Kidney (tissue), 14 donors: Measurements from ENCODE around the gene SMCO4. TPM values are rescaled to one million over a fixed set of nuclear protein-coding genes. Genes with fewer than 3 reads are reported as not detected.

Experiments used
- DNase-seq, 5 donors: peaks; one replicate each; pipeline ENCODE4 v3.0.0-alpha.2; 2013 to 2020
- FAIRE-seq: peaks from 2 replicates; lab custom pipeline; 2012; peaks lifted over from hg19 to GRCh38; lab: Jason Lieb, UNC
- H3K27ac ChIP-seq, 2 donors: one replicate each; pipeline ENCODE4 v1.7.0; 2013; ENCODE audit warnings: low read depth in 2 of 2, low read length in 2 of 2, inconsistent platforms in 1 of 2
- H3K27me3 ChIP-seq: one replicate; pipeline ENCODE4 v1.7.1; 2013; ENCODE audit warnings: low read length, inconsistent platforms; ENCODE audit not compliant: control insufficient read depth, insufficient read depth
- H3K36me3 ChIP-seq, 3 donors: one replicate each; pipeline versions ENCODE4 v1.7.0 to v1.7.1; 2013; ENCODE audit warnings: low read length in 3 of 3, control low read depth in 1 of 3, inconsistent platforms in 1 of 3; ENCODE audit not compliant: insufficient read depth in 3 of 3, control insufficient read depth in 2 of 3
- H3K4me1 ChIP-seq, 3 donors: one replicate each; pipeline versions ENCODE4 v1.7.0 to v1.7.1; 2013; ENCODE audit warnings: low read length in 3 of 3, inconsistent platforms in 1 of 3, low read depth in 1 of 3; ENCODE audit not compliant: control insufficient read depth in 2 of 3, insufficient read depth in 2 of 3
- H3K4me3 ChIP-seq, 3 donors: one replicate each; pipeline versions ENCODE4 v1.7.0 to v1.8.1; 2013; ENCODE audit warnings: low read length in 3 of 3, control low read depth in 1 of 3, inconsistent platforms in 1 of 3
- H3K9ac ChIP-seq, 3 donors: one replicate each; pipeline versions ENCODE4 v1.7.0 to v1.7.1; 2013; ENCODE audit warnings: low read length in 3 of 3, control low read depth in 1 of 3, inconsistent platforms in 1 of 3
- H3K9me3 ChIP-seq, 3 donors: one replicate each; pipeline versions ENCODE4 v1.7.0 to v1.7.1; 2013; ENCODE audit warnings: low read length in 3 of 3, control low read depth in 1 of 3, inconsistent platforms in 1 of 3; ENCODE audit not compliant: control insufficient read depth in 2 of 3, insufficient read depth in 1 of 3
- intact Hi-C: fragments of 100-400 bp; cut with DNase I; formaldehyde crosslinking; loops from one replicate; pipeline ENCODE4 v1.11.1; 2022
- polyA plus RNA-seq: library from polyadenylated mRNA; stranded (reverse); fragments of 350-450 nt; fragmentation: Illumina TruSeq; extraction: RNeasy Lipid Tissue Mini Kit (QIAGEN cat#74804); gene quantifications from one replicate; pipeline ENCODE4 v1.2.3, GENCODE V29; 2014; ENCODE audit warnings: low read depth, low replicate concordance; ENCODE audit not compliant: insufficient read depth
- total RNA-seq: library from RNA; stranded (reverse); fragmentation: NEBNext Ultra II Directional; extraction: Animal tissue kit (Norgen Biotek cat#: 25700); gene quantifications from one replicate; pipeline ENCODE4 v1.2.1, GENCODE V29; 2021
- TF ChIP-seq, protein P1 (sequence below): IDR thresholded peaks from 3 replicates; pipeline ENCODE4 v1.5.1; 2012; ENCODE audit warnings: mild to moderate bottlenecking, moderate library complexity, borderline replicate concordance; ENCODE audit not compliant: insufficient read depth; ENCODE audit errors: extremely low read depth
- donor health status: control.
- donor health status: control.
- donor health status: control.
- donor health status: control.
- donor health status: control.
- donor health status: DM: yes; HTN: yes; CAD: no.
- donor health status: Normal renal cell carcinoma (clear cell type).

Gene SMCO4
- total and polyA plus RNA-seq, 2 donors from 2014 or later = 33.0 to 102 TPM

DNA sequence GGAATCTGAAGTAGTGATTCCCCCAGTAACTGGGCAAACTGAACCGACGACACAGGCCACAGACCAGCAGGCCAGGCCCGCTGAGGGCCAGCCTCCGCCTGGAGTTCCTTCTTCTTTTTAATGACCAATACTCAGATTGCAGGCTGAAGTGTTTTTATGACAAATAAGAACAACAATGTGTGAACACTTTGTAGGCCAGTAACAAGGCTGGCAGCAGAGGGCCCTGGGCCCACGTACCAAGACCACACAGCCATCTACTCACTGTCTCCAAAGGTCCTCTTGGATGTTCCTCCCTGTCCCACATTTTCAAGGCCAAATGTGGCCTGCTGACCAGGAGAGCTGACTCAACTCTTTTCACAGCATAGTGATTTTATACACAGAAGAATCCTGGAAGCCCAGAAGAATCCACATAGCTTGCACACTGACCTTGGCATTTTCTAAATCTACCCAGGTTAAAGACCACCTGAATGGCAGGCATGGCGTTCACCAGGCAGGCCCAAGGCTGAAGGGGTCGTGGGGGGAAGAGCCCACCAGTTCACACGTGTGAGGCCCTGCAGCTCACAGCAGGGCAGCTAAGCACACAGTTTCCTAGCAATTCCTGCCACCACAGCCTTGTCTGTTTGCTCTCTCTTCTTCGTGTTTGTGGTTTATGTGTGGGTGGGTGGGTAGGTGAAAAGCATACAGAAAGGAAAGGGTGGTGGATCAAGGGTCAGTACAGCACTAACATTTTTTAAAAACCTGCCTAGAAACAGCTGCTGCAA lies 13.3 kb downstream of the SMCO4 start:
- no peak for DNase-seq
- TF ChIP-seq, protein P1, sequence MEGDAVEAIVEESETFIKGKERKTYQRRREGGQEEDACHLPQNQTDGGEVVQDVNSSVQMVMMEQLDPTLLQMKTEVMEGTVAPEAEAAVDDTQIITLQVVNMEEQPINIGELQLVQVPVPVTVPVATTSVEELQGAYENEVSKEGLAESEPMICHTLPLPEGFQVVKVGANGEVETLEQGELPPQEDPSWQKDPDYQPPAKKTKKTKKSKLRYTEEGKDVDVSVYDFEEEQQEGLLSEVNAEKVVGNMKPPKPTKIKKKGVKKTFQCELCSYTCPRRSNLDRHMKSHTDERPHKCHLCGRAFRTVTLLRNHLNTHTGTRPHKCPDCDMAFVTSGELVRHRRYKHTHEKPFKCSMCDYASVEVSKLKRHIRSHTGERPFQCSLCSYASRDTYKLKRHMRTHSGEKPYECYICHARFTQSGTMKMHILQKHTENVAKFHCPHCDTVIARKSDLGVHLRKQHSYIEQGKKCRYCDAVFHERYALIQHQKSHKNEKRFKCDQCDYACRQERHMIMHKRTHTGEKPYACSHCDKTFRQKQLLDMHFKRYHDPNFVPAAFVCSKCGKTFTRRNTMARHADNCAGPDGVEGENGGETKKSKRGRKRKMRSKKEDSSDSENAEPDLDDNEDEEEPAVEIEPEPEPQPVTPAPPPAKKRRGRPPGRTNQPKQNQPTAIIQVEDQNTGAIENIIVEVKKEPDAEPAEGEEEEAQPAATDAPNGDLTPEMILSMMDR = no peak
- Histone ChIP-seq H3K36me3 (no peaks in the 10 kb centered on the region), H3K4me1 (peaks cover 0 to 13% (median 0%) of the 10 kb centered on the region in 3 donors), H3K9ac (no peak overlapping the region), H3K4me3 (no peak overlapping the region), H3K9me3 (no peaks in the 10 kb centered on the region), H3K27ac (peak overlapping the region; percentile 20 to 25), H3K27me3 (no peaks in the 10 kb centered on the region)
- intact Hi-C loops = no loop called here
- no peak for FAIRE-seq

GRCh38 chr11:93528757-93529645 lies 14.2 kb downstream of the SMCO4 start:
- H3K27ac ChIP-seq = peak overlapping the region; percentile 20 to 25
- H3K9me3 ChIP-seq = no peaks in the 10 kb centered on the region
- H3K4me1 ChIP-seq = peaks cover 0 to 13% (median 0%) of the 10 kb centered on the region in 3 donors
- DNase-seq (peak in 1 of 5 donors; percentile 33), FAIRE-seq (no peak)
- TF ChIP-seq, protein P1 = no peak
- intact Hi-C loops = no loop called here
- no peak overlapping the region for H3K9ac ChIP-seq
- no peak overlapping the region for H3K4me3 ChIP-seq
- H3K27me3 ChIP-seq = no peaks in the 10 kb centered on the region
- H3K36me3 ChIP-seq = no peaks in the 10 kb centered on the region

DNA sequence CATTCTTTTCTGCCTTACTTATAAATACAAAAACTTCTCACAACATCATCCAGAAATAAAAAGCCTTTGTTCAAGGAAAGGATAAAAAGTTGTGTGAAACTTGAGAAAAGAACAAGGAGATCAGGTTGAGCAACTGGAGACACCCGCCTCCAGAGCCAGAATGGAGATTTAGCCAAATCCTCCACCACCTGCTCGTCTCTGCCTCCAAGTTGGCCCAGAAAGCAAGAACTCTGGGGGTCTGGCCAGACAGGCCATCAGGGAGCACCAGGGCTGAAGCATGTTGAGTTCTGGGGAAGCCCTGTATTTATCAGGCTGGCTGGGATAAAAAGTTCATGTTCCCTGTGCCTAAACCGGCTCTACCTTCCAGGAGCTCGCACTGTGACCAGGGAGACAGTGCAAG lies 14.9 kb downstream of the SMCO4 start:
- FAIRE-seq = no peak
- DNase-seq = peak in 1 of 5 donors; percentile 28
- TF ChIP-seq, protein P1 = no peak
- H3K36me3 ChIP-seq = no peaks in the 10 kb centered on the region
- no peak overlapping the region for H3K27ac ChIP-seq
- H3K27me3 ChIP-seq = no peaks in the 10 kb centered on the region
- H3K4me3 ChIP-seq = no peak overlapping the region
- peaks cover 0 to 13% (median 0%) of the 10 kb centered on the region in 3 donors for H3K4me1 ChIP-seq
- intact Hi-C loops = no loop called here
- H3K9me3 ChIP-seq = no peaks in the 10 kb centered on the region
- H3K9ac ChIP-seq = no peak overlapping the region
